ENCODE data around the gene NECAB3.
A peak's percentile ranks its signal among the peaks of the same experiment; 100 is the strongest.

Gene NECAB3

GRCh38 chr20:33676652-33677645 lies 2.7 kb upstream of the NECAB3 start:
- DNase-seq (ENCODE audit: low read depth), result no peak

GRCh38 chr20:33676121-33676520 lies 1.9 kb upstream of the NECAB3 start:
- DNase-seq (ENCODE audit: low read depth), result no peak

- no peak for DNase-seq (ENCODE audit: low read depth)
Measured at GRCh38 chr20:33675136-33675959, 1.1 kb upstream of the NECAB3 start.

GRCh38 chr20:33673410-33674293 lies 576 bp downstream of the NECAB3 start:
- DNase-seq (ENCODE audit: low read depth), result no peak

- no peak for DNase-seq (ENCODE audit: low read depth)
Measured at GRCh38 chr20:33673114-33673409, 1.2 kb downstream of the NECAB3 start.

GRCh38 chr20:33672426-33673113 lies 1.7 kb downstream of the NECAB3 start:
- DNase-seq (ENCODE audit: low read depth), result no peak

- no peak for DNase-seq (ENCODE audit: low read depth)
Measured at GRCh38 chr20:33671573-33672288, 2.5 kb downstream of the NECAB3 start.

GRCh38 chr20:33670715-33671499 lies 3.3 kb downstream of the NECAB3 start:
- DNase-seq (ENCODE audit: low read depth), result no peak

- DNase-seq (ENCODE audit: low read depth), result no peak
Measured at GRCh38 chr20:33669873-33670640, 4.2 kb downstream of the NECAB3 start.

GRCh38 chr20:33669224-33669623 lies 5.0 kb downstream of the NECAB3 start:
- no peak for DNase-seq (ENCODE audit: low read depth)

GRCh38 chr20:33668466-33669155 lies 5.6 kb downstream of the NECAB3 start:
- DNase-seq (ENCODE audit: low read depth), result no peak

- no peak for DNase-seq (ENCODE audit: low read depth)
Measured at GRCh38 chr20:33667676-33668465, 6.4 kb downstream of the NECAB3 start.

- no peak for DNase-seq (ENCODE audit: low read depth)
Measured at GRCh38 chr20:33667245-33667675, 7.0 kb downstream of the NECAB3 start.

- DNase-seq (ENCODE audit: low read depth), result peak; percentile 93
Measured at GRCh38 chr20:33666293-33667244, 7.7 kb downstream of the NECAB3 start, which contains the start of gene ACTL10. Gene ACTL10, plus strand, starts transcription at chr20:33666943. Its CDS starts 555 bp downstream, at chr20:33667498.

- DNase-seq (ENCODE audit: low read depth), result no peak
Measured at GRCh38 chr20:33664762-33665144, 9.5 kb downstream of the NECAB3 start.

GRCh38 chr20:33664085-33664761 lies 10.0 kb downstream of the NECAB3 start:
- no peak for DNase-seq (ENCODE audit: low read depth)
